Lung (tissue), 12 donors: Measurements from ENCODE around the gene TCTN1. TPM values are rescaled to one million over a fixed set of nuclear protein-coding genes. Genes with fewer than 3 reads are reported as not detected.
A peak's percentile ranks its signal among the peaks of the same experiment; 100 is the strongest.

Source experiments
- ATAC-seq: fragments of 200-7000 bp; cut with Tn5 transposase; one replicate; pipeline ENCODE4 v1.9.1; 2020; ENCODE audit warnings: moderate number of reproducible peaks; ENCODE audit not compliant: insufficient read depth, low FRiP score
- DNase-seq, 3 donors: peaks; one replicate each; pipeline ENCODE4 v3.0.0-alpha.2; 2013 to 2017
- H3K27ac ChIP-seq, 2 donors: one replicate each; pipeline ENCODE4 v1.5.1; 2013; ENCODE audit warnings: mild to moderate bottlenecking in 2 of 2, moderate library complexity in 2 of 2, control low read depth in 1 of 2, inconsistent platforms in 1 of 2, low read depth in 1 of 2, low read length in 1 of 2
- H3K27me3 ChIP-seq, 3 donors: one replicate each; pipeline ENCODE4 v1.5.1; 2013; ENCODE audit warnings: low read length in 2 of 3; ENCODE audit not compliant: control insufficient read depth in 3 of 3, insufficient read depth in 3 of 3
- H3K36me3 ChIP-seq, 4 donors: one replicate each; pipeline ENCODE4 v1.5.1; 2013; ENCODE audit warnings: low read length in 4 of 4, mild to moderate bottlenecking in 1 of 4, moderate library complexity in 1 of 4; ENCODE audit not compliant: control insufficient read depth in 4 of 4, insufficient read depth in 4 of 4
- H3K4me1 ChIP-seq, 5 donors: one replicate each; pipeline ENCODE4 v1.5.1; 2013; ENCODE audit warnings: low read length in 5 of 5, mild to moderate bottlenecking in 2 of 5, moderate library complexity in 1 of 5; ENCODE audit not compliant: control insufficient read depth in 5 of 5, insufficient read depth in 5 of 5
- H3K4me3 ChIP-seq: one replicate; pipeline ENCODE4 v1.5.1; 2013; ENCODE audit warnings: mild to moderate bottlenecking, control low read depth, moderate library complexity
- H3K9ac ChIP-seq, 2 donors: one replicate each; pipeline ENCODE4 v1.5.1; 2013; ENCODE audit warnings: low read length in 2 of 2, control low read depth in 1 of 2; ENCODE audit not compliant: insufficient read depth in 1 of 2
- H3K9me3 ChIP-seq, 4 donors: one replicate each; pipeline ENCODE4 v1.5.1; 2013; ENCODE audit warnings: low read length in 3 of 4, mild to moderate bottlenecking in 1 of 4, moderate library complexity in 1 of 4; ENCODE audit not compliant: control insufficient read depth in 4 of 4, insufficient read depth in 3 of 4
- CTCF ChIP-seq: IDR thresholded peaks from 2 replicates; pipeline ENCODE4 v1.5.1; 2012; ENCODE audit warnings: mild to moderate bottlenecking; ENCODE audit errors: control extremely low read depth, extremely low read depth
- WGBS, 2 donors: extraction: QIAGEN DNeasy Blood & Tissue Kit; methylation state at CpG; one replicate each; pipeline ENCODE4 v1.1.7; 2013; 5-methylcytosine and 5-hydroxymethylcytosine counted together
- polyA plus RNA-seq, 2 donors: library from polyadenylated mRNA; stranded (reverse); fragments of 200-250 nt; gene quantifications; one replicate each; pipeline ENCODE4 v1.2.1, GENCODE V29; 2013
- total RNA-seq, 2 donors: library from RNA; depleted of rRNA in 1 of 2; stranded (reverse); fragments of >200 nt in 1 of 2; gene quantifications; one replicate each; pipeline ENCODE4 v1.2.1, GENCODE V29; 2014 to 2021
- donor health status: control.
- donor health status: control.
- donor health status: Bipolar disorder and iron deficiency.
- donor health status: healthy.
- donor health status: DM: yes; HTN: yes; CAD: no.

Gene TCTN1
- total and polyA plus RNA-seq, 4 donors: 22.0 to 79.2 (median 44.2) TPM

DNA sequence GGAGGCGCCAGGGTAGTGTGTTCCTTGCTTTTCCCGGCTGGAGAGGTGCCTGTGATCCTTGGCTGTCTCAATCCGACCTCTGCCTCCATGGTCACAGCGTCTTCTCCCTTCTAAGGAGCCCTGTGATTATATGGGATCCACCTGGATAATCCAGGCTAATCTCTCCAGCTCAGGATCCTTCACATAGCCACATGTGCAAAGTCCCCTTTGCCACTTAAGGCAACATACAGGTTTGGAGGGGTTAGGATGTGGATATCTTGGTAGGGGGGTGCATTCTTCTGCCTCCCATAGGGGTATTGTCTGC lies 76.2 kb downstream of the TCTN1 start:
- H3K4me1 ChIP-seq: peaks cover 0 to 42% (median 14%) of the 10 kb centered on the region in 5 donors
- ATAC-seq: no peak
- H3K27ac ChIP-seq: peak overlapping the region in 1 of 2 donors; percentile 83
- TF ChIP-seq CTCF: no peak
- H3K9me3 ChIP-seq: peaks cover 0 to 1% (median 0%) of the 10 kb centered on the region in 4 donors
- WGBS, 2 donors: 65 to 70% methylated on average over 4 of the region's 4 CpGs
- H3K9ac ChIP-seq: peak overlapping the region in 1 of 2 donors; percentile 50
- DNase-seq: no peak
- peaks cover 0 to 3% (median 0%) of the 10 kb centered on the region in 4 donors for H3K36me3 ChIP-seq
- no peak overlapping the region for H3K4me3 ChIP-seq
- H3K27me3 ChIP-seq: no peaks in the 10 kb centered on the region

GRCh38 chr12:110693731-110694130 lies 79.8 kb downstream of the TCTN1 start:
- peak overlapping the region in 1 of 2 donors; percentile 54 for H3K27ac ChIP-seq
- WGBS, 2 donors: 28 to 57% methylated on average over 7 of the region's 7 CpGs

DNA sequence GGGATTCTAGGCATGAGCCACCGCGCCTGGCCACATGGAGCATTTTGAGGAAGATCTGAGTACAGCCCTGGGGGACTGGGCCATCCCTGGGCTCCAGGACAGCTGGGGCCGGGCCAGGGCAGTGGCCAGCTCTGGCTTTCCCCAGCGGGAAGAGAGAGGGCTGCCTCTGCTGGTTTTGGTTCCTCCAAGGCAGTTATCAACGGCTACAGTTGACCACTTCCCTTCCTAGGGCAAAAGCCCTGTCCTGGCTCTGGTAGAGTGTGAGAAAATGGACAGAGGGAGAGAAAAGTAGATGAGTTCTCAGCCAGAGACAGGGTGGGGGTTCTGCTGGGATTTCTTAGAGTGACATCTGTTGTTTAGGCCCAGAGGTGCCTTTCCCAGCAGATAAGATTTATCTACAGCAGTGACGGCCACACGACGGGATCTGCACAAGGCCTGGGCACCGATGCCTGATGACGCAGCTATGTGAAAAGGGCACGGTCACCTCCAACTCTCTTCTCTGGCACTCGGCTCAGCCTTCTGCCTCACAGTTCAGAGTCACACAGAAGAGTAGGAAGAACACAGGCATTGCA lies 80.5 kb downstream of the TCTN1 start:
- Histone ChIP-seq H3K9me3 (no peaks in the 10 kb centered on the region), H3K36me3 (no peaks in the 10 kb centered on the region), H3K9ac (no peak overlapping the region), H3K4me1 (peaks cover 0 to 35% (median 6%) of the 10 kb centered on the region in 5 donors), H3K27ac (peak overlapping the region; percentile 47 to 54), H3K4me3 (no peak overlapping the region), H3K27me3 (no peaks in the 10 kb centered on the region)
- TF ChIP-seq CTCF: no peak
- DNase-seq: no peak
- no peak for ATAC-seq
- 54 to 68% methylated on average over 12 of the region's 12 CpGs for WGBS, 2 donors

More at GRCh38 chr12:110693731-110694130, 79.8 kb downstream of the TCTN1 start:
- Histone ChIP-seq H3K27me3 (no peaks in the 10 kb centered on the region), H3K9ac (no peak overlapping the region), H3K4me1 (peaks cover 0 to 30% (median 4%) of the 10 kb centered on the region in 5 donors), H3K9me3 (no peaks in the 10 kb centered on the region), H3K4me3 (no peak overlapping the region), H3K36me3 (no peaks in the 10 kb centered on the region)
- no peak for TF ChIP-seq CTCF
- DNase-seq (peak; percentile 53 to 85 (median 78)), ATAC-seq (no peak)

GRCh38 chr12:110696283-110696682 lies 82.4 kb downstream of the TCTN1 start:
- ATAC-seq (no peak), DNase-seq (no peak)
- Histone ChIP-seq H3K36me3 (no peaks in the 10 kb centered on the region), H3K9me3 (no peaks in the 10 kb centered on the region), H3K27me3 (no peaks in the 10 kb centered on the region), H3K4me1 (peaks cover 0 to 30% (median 6%) of the 10 kb centered on the region in 5 donors), H3K4me3 (no peak overlapping the region), H3K27ac (no peak overlapping the region), H3K9ac (no peak overlapping the region)
- WGBS, 2 donors: 85 to 89% methylated on average over 3 of the region's 3 CpGs
- no peak for TF ChIP-seq CTCF
